Esophagus muscularis mucosa (tissue), 3 donors: ENCODE measurements around the gene ZBTB39.

Source experiments
- CTCF ChIP-seq, 3 experiments: fragments of 200-600 bp in 2 of 3; fragments of 450-650 bp in 1 of 3; sonication (generic) in 2 of 3; IDR thresholded peaks; one replicate each; pipeline ENCODE4 v1.5.1; 2017 to 2019; ENCODE audit warnings: antibody characterized with exemption in 3 of 3, mild to moderate bottlenecking in 2 of 3, moderate library complexity in 1 of 3
- POLR2A ChIP-seq: fragments of 450-650 bp; IDR thresholded peaks from one replicate; pipeline ENCODE4 v1.6.1; 2017; ENCODE audit warnings: antibody characterized with exemption, moderate library complexity, mild to moderate bottlenecking, low read depth

GRCh38 chr12:57044889-57045288 lies 38.5 kb upstream of the ZBTB39 start:
- TF ChIP-seq CTCF (IDR thresholded peaks at IDR 0.05) (no peak), POLR2A (no peak)
